NCI-H774 (cell line): ENCODE results near the gene SRSF4.
"Not testable (repeated sequence)": the region's sequence is repeated elsewhere in the genome, so short reads cannot be mapped to it uniquely, and the experiment has no call there.

Experiments
- DNase-seq: peaks from one replicate; lab custom pipeline; 2025; lab: John Stamatoyannopoulos, UW

SRSF4 gene

DNA sequence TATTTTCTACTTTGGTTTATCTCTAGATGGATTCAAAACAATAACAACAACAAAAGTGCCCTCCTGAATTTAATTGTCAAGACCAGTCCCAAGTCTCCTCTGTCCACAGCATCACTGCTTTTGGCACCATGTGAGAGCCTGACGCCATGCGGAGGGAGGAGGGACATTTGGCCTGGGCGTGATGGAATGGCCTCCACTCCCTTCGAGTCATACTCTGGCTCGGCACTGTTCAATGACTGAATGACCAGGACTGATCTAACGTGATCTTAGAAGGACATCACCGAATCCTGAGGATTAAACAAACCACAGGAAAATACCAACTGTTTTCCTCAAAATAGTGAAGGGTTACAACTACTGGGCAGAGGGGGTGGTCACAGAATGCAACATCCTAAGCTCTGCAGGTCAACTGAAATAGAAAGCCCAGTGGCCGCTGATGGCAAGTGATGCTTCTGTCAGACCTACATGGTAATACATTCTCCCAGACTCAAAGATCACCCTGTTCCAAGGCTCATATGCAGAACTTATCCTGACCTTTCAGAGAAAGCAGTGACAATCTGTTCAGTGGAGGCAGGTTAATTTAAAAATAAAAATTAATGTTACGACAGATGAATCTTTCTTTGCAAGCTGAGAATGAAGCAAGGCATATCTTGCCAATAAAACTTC is 19.1 kb downstream of the SRSF4 start:
- no peak for DNase-seq

- no peak for DNase-seq
These were observed 19.7 kb downstream of the SRSF4 start for GRCh38 chr1:29162025-29162424.

- no peak for DNase-seq
These were observed 21.9 kb downstream of the SRSF4 start for GRCh38 chr1:29159773-29160172.

DNA sequence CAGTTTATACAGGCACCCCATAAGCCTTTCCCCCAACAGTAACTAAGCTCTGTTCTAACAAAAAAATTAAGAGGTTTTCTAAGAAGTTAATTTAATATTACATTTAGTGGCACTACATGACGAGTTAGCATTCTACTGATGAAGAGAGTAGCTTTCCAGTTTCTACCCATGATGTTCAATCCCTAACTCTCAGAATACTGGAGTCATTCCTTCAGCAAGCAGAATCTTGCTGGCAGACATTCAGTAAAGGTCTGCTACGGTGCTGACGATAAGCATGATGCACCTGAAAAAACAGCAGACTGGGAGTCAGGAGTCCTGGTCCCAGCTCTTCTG is 24.5 kb downstream of the SRSF4 start:
- no peak for DNase-seq

DNA sequence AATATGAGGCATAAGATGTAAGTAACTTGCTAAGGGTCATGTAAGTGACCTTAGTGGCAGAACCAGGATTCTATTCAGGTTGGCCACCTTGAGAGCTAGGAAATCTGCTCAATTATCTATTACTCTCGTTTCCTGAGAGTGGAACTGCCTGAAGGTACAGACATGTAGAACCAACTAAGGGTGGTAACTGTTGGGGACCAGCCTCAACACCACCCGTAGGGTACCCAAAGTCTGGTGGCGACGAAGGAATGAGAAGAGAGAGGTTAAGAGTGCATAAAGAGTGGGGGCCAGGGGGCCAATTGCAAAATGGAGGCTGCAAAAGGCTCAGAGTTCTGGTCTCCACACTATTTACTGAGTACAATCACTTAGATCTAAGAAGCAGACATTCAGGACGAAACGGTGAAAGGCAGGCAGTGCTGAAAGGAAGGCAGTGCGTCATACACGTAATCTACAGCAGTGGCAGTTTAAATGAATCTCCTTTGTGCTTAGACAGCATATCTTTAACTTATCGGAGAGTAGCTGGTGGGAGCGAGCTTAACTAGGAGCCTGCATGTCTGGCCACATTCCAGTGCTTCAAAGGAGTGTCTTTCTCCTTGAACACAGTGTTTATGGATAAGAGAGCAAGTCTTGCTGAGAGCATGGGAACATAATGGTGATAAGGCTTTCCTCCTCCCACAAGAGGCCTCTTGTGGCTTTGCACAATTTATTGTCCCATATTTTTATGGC is 25.0 kb downstream of the SRSF4 start:
- DNase-seq, result no peak

GRCh38 chr1:29152046-29152805 is 29.5 kb downstream of the SRSF4 start:
- DNase-seq, result no peak

GRCh38 chr1:29150346-29150745 is 31.4 kb downstream of the SRSF4 start:
- not testable (repeated sequence) for DNase-seq

GRCh38 chr1:29148656-29149491 is 32.8 kb downstream of the SRSF4 start:
- no peak for DNase-seq

GRCh38 chr1:29145739-29146437 is 35.8 kb downstream of the SRSF4 start:
- no peak for DNase-seq

DNA sequence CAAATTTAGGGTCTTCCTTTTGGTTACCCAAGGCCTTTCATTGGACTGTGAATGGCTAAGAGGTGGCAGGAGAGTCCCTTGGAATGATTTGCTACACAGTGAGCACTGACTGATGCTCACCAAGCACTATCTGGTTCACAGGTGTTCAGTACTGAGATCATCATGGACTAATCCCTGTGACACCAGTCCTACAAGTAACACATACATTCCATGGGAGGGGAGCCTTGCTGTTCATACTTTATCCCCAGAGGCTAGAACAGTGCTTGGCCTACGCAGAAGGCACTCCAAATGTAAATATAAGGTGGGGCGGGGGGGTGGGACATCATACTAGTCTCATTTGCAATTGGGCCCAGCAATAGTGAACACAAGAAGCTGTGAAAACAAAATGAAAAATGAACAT is 37.5 kb downstream of the SRSF4 start:
- no peak for DNase-seq

- DNase-seq, result no peak
These were observed 39.0 kb downstream of the SRSF4 start for GRCh38 chr1:29142714-29143113.

DNA sequence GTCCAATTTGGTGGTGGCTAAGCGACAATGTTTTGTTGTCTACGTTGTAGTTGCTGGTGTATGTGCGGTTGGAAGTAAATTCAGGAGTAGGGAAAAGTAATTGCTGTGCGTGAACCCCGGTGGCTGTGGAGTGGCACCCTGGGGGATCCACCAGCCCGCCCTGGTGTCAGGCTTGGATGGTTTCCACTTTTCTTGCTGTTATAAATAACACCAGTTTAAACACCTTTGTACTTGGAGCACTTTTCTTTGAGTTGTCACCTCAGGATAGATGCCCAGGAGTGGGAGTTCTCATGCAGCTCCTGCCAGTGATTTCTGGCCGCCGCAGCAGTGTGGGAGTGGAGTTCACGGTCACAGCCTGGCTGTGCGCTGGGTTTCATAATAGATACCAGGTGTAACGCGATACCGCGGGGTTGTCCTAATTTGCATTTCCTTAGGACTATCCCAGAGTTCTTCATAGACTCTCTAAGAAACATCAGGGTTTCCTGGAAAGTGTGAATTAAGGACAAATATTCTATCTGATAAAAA is 45.2 kb downstream of the SRSF4 start:
- DNase-seq, result no peak

- no peak for DNase-seq
These were observed 47.0 kb downstream of the SRSF4 start for GRCh38 chr1:29134695-29135028.

DNA sequence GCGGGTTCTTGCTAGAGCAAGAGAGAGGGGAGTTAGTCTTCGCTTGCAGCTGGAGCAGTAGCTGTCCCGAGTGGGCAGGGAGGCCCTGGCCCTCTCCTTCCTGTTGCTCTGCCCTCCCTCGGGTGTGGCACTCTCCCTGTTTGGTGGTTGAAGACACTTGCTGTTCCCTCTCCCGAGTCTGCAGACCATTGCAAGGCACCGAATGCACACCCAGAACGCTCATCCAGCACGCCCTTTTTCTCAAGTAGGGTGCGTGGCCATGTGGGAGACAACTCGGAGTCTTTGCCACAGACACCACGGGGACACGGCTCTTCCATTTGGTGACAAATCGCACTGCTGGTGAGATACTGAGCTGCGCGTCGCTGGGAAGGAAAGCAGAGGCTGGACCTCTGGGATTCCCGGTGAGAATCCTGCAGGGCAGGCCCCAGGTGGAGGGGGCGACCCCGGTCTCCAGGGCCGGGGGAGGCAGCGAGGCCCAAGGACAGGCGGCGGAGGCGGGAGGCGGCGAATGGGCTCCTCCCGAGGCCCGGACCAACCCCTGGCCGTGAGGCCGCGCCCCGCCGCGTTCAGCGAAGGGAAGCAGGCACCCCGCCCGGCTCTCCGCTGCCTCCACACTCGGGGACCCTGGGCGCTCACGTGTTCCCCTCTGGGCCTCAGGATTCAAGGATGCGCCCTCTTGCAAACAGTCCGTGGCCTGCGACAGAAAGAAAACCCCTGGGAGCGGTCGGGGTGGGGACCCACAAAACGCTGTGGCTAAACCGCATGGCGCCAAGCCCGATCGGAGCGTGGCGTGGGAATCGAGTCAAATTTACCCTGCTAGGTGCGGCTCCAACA is 47.6 kb downstream of the SRSF4 start:
- no peak for DNase-seq

GRCh38 chr1:29131056-29131455 is 50.6 kb downstream of the SRSF4 start:
- not testable (repeated sequence) for DNase-seq

- DNase-seq, result no peak
These were observed 51.8 kb downstream of the SRSF4 start for GRCh38 chr1:29129916-29130315.

DNA sequence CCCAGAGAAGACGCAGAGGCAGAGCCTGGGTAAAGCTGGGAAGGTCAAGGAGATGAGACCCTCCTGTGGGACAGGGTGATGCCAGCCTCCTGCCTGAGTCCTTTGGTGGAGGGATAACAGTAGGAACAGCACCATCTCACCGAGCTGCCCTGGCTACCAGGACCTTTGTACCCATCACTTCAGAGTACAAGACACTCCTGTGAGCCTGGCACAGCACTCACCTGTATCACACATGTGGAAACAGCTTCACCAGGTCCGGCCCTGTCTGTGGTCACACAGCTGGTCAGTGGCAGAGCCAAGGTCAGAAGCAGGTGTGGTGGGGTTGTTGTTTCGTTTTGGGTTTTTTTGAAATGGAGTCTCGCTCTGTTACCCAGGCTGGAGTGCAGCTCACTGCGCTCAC is 53.0 kb downstream of the SRSF4 start:
- DNase-seq, result no peak

- no peak for DNase-seq
These were observed 55.5 kb downstream of the SRSF4 start for GRCh38 chr1:29126198-29126597.

DNA sequence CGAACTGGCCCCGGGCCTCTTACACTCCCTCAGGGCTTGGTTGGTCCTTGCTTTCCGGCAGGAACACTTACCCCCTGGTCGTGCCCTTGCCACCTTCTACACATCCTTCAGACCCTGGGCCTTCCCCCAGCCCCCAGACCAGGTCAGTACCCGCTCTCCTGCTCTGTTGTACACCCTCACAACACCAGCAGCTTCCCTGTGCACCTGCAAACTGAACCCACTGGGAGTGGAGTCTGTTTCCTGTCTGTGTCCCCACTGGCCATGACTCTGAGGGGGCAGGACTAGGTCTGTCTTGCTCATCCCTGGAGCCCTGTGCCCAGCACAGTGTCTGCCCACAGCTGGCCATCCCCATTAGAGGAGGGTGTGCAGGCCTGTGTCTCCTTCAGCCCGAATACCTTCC is 55.9 kb downstream of the SRSF4 start:
- no peak for DNase-seq

- DNase-seq, result no peak
These were observed 56.5 kb downstream of the SRSF4 start for GRCh38 chr1:29125237-29125641.
